ENCODE data around the gene GJB4.
"Not testable (repeated sequence)": the region's sequence is repeated elsewhere in the genome, so short reads cannot be mapped to it uniquely, and the experiment has no call there.

GJB4 gene

DNA sequence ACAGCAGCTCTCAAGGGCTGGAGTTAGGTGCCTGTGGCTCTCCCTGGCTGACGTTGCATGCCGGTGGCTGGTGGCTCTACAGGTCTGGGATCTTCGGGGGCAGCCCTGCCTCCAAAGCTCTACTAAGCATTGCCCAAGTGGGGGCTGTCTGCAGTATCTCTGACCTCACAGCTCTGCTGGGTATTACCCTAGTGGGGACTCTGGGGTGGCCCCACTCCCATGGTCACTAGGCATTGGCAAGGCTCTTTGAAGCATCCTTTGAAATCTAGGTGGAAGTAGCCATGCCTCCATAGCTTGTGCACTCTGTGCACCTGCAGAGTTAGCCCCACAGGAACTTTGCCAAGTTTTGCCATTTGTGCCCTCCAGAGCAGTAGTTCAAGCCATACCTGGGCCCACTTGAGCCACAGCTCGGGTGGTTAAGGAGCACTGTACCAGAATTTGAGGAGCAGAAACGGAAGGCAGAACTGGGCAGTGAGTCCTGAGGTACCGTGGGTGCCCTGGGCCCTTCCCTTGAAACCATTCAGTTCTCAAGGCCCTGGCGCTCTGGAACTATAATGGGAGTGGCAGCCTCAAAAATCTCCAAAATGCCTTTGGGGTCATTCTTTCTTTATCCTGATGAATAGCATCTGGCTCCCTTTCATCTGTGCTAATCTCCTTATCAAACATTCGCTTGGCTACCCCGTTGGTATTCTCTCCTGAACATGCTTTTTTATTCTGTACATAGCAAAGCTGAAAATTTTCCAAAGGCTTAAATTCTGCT, 48.7 kb downstream of the GJB4 start:
- no peak for DNase-seq

DNA sequence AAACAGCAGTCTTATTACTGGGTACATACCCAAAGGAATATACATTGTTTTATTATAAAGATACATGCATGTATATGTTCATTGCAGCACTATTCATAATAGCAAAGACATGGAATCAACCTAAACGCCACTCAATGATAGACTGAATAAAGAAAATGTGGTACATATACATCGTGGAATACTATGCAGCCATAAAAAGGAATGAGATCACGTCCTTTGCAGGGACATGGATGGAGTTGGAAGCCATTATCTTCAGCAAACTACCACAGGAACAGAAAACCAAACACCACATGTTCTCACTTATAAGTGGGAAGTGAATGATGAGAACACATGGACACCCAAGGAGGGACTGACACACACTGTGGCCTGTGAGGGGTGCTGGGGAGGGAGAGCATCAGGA, 51.2 kb downstream of the GJB4 start:
- DNase-seq = not testable (repeated sequence)
